Suppressor macrophage (primary cell): Measurements from ENCODE around the gene KCNF1.

Experiments
- DNase-seq, 4 experiments: peaks; one replicate each; pipeline ENCODE4 v3.0.0-alpha.2; 2020 to 2022

Gene KCNF1

DNA sequence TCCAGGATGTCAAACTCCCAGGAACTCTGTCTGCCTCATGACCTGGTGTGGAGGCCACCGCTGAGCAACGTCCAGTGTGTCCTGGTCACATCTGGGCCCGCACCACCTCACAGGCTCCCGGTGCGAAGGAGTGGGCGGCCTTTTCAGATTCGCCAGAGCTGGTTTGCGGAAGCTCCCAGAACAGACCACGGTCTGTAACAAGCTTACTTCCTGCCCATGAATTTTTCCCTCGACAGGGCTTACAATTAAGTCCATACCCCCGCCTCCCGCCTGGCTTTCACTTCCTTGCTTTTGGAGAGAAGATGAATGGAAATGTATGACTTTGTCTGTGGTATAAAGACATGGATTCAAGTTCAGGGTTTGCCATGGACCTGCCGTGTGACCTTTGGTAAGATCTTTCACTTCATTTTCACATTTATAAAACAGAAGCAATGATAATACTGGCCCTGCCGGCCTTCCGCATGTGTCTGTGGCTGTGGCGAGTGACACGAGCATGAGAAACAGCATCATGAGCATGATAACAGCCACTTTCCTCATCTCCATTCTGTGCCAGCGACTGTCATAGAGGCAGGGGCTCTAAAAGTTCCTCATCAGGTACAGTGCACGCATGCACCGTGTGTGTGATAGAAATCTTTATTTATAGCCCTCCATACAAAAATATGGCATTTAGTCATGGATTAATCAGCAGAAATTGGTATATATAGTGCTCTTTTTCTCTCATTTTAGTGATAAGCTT is 31.0 kb upstream of the KCNF1 start:
- peak; percentile 32 to 74 (median 54) for DNase-seq

DNA sequence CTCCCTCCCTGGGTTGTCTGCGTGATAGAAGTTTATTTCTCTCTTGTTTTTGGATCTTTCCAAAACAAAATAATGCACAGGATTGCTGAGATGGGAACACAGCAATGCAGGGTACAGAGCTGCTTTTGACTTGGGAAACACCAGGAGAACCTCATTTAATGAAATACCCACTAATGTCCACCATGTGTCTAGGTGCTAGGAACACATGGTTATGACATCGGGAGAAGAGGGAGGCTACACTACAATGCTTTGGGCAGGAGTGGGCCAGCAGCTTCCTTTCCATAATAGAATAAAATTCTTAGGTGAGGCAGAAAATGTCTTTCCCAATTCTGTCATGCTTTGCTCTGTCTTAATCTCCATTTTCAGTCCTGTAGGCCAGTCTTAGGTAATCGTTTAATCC is 29.2 kb upstream of the KCNF1 start:
- no peak for DNase-seq

DNA sequence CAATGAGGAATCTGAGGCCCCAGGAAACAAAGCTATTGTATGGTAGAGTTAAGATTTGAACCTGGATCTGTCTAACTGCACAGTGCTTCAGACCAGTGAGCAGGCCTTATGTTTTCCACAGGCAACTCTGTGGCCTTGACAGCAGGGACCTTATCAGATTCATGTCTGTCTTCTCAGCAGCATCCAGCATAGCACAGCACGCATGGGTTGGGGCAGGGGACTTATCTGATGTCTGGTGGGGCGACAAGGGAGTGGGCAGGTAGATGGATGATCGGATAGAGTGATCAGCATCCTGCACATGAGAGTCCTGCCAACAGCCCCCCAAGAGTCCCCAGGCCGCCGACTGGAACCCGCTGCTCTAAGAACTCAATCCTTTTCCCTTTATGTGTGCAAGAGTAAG is 28.7 kb upstream of the KCNF1 start:
- DNase-seq: no peak

DNA sequence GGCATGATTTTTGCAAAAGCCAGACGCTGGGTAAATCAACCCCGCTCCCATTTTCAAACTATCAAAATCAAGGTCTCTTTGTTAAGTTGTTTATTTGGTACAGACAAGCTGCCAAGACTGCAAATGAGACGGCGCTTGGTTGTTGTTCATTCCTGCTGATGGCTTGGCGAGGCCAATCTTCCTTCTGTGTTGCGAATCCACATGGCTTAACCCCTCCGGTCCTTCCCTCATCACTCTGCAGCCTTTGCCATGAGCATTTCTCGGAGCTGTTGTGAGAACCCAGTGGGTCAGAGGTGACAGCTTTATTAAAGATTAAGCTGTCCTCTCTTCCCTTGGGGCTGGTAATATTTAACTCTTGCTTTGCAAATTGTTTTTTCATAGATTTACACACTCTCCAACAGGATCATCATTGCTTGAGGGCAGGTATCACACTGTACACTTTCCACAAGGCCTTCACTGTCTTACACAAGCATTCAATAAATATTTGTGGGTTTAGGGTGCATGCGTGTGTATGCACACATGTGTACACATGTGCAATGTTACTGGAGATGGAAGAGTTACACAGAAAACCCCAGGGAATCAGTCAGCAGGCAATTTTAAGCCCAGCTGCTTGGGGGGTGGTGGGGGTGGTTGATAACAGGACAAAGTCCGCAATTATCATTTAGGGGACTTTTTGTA is 27.8 kb upstream of the KCNF1 start:
- DNase-seq: no peak

DNA sequence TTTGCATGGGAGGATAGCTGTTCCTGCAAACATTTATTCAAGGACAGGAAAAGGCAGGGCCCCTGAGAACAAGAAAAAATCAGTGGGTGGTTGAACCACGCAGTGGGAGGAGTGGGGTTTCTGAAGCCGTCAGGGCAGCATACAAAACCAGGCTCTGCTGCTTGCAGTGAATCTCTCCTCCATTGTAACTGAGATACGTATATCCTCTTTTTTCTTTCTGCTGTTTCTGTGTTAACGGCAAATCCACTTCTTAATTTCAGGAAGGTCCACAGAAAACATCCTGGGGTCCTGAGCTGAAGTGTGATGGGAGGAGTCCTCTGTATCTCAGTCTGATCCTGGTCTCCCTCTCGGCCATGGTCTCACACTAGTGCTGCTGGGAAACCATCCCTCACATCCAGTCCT is 27.2 kb upstream of the KCNF1 start:
- no peak for DNase-seq

DNA sequence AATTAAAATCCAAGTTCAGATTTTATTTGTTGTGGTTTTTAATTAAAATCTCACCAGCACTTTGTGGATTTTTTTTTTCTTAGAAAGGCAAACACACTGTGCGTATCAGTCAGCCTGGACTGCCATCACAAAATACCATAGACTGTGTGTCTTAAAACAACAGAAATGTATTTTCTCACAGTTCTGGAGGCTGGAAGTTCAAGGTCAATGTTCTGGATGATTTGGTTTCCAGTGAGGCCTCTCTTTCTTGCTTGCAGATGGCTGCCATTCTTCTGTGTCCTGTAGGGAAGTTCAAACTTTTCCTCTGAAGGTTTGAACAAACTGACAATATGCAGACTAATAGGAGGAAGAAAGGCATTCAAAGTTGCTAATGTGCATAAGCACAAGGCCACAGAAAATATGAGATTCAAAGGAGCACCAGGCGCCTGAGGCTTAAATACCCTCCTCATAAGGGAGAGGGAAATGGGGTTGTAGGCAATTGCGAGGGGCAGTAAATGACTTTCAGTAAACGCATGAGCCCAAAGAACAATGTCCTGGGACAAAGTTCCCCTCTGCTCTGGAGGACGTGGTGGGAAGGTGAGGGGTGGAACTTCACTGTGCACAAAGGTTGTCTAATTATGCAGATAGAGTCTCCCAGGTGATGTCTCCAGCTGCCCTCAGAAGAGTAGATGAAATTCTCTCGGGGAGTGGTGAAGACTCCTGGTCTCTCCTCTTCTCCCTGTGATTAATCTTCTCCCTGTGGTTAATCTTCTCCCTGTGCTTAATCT is 26.5 kb upstream of the KCNF1 start:
- DNase-seq: no peak

DNA sequence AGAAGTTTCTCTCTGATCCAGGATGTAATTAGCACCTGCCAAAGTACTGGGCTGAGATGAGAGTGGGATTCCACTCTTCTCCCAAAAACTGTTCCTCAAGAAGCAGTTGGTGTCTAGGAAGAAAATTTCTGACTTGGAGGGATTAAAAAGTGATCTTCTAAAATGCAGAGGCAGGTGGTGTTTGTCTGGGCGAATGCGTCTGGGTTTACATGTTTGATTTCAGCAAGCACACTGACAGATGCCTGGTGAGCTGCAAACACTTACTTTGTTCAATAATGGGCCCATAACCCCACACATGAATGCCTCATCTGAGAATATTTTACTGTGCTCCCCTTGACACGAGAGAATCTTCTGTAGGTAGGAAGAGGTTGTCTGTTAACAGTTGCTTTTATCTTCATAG is 24.3 kb upstream of the KCNF1 start:
- DNase-seq: no peak

DNA sequence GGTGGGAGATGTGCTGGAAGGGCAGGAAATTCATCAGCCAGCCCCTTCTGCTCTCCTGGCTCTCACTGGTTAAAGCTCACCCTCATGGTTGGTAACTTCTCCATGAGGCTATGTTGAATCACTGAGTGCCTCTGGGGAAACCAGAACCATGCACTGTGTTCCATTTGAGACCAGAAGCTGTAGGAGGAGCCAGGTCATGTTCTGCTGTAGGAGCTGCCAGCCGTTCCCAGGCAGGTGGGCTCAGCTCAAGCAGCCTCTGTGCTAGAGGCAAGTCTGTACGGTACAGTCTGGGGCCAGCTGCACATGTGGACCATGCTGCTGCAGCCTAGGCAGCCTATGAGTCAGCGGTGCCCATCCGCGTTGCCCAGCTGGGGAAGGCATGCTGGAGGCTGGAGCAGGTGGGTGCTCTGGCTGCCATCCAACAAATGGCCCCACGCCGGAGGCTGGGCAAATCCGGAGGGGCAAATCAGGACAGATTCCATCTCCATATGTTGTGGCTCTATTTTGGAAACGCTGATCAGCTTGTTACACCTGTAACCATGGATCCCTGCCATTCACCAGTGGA is 22.0 kb upstream of the KCNF1 start:
- DNase-seq: peak; percentile 48 to 77 (median 70)

DNA sequence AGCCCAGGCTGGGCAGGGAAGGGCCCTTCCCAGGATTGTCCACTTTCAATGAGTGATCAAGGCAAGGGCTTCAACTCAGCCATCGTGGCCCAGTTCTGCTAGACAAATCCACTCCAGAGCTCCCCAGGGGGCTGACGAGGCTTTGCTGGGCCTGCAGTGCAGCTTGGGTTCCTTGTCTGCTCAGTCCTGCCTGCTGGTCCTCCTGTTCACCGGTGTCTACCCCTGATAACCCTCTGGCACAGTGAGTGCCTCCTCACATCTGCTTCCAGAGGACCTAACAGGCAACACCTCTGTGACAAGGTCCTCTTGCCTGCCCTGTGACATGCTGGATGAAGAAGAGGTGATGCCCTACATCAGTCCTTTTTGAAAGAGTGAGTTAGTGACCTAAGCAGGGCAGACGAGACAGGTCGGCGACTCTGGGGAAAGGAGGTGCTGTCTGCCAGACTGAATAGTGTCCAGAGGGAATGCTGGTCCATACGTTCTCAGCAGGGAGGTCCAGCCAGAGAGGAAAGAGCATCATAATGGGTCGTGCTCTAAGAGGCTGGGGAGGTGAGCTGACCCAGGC is 20.9 kb upstream of the KCNF1 start:
- no peak for DNase-seq

DNA sequence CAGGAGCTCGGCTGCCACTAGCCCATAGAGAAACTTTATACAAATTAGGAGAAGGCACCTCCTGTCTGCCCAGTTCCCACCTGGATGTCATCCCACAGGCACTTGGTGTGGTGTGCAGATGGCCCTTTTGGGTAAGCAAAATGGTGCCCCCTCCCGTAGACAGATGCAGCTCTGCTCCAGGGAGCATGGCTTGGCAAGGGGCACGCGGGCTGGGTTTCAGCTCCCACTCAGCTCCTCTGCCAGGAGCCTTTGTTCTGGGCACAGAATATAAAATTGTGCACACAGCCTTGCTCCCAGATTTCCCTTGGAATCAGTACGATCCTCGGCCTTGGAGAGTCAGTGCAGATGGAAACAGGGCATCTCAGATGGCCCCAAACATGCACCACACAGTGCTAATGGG is 20.3 kb upstream of the KCNF1 start:
- DNase-seq: no peak

DNA sequence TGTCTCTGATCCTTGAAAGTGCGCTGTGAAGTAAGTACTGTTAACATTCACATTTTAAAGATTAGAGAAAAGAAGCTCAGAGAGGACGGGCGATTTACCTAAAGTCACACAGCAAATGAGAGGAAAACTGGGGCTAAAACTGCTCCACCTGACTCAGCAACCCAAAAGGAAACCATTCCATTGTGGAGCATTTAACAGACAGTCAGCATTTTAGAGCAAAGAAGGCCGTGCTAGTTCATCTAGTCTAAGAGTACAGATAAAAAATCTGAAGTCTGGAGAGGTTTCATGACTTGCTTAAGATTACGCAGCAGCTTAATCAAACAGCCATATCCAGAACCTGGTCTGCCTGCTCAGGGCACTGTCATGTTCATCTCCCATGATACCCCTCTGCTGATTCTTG is 19.9 kb upstream of the KCNF1 start:
- no peak for DNase-seq

DNA sequence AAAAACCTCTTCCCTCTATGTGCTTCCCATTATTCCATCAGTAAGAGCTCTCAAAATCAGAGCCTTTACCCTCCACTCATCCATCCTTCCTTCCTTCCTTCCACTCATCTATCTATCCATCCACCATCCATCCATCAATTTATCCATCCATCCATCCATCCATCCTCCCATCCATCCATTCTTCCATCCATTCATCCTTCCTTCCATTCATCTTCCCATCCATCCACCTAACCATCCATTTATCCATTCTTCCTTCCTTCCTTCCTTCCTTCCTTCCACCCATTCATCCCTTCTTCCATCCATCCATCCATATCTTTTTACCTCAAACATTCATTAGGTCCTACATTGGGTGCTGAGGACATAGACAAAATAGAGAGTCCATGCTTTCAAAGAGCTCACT is 19.4 kb upstream of the KCNF1 start:
- no peak for DNase-seq

DNA sequence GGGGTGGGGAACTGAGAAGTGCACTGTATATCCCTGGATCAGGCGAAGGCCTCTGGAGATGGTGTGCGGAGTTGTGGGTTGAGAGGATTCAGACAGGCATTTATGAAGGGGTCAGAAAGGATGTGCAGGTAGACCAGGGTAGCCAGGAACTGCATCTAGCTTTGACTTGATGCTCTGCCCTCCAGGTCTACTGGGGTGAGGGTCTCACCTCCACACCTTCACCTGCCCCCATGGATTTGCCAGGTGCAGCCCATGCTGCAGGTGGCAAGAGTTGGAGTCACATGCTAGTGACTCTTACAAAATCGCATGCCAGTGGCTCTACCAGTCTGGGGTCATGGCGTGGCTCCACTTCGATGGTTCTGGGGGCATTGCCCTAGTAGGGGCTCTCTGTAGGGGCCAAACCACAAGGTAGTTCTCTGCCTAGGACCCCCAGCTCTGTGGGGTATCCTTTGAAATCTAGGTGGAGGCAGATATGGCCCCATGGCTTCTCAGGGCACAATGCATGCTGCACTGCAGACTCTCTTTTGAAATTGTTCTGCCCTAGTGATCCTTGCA is 18.9 kb upstream of the KCNF1 start:
- no peak for DNase-seq

DNA sequence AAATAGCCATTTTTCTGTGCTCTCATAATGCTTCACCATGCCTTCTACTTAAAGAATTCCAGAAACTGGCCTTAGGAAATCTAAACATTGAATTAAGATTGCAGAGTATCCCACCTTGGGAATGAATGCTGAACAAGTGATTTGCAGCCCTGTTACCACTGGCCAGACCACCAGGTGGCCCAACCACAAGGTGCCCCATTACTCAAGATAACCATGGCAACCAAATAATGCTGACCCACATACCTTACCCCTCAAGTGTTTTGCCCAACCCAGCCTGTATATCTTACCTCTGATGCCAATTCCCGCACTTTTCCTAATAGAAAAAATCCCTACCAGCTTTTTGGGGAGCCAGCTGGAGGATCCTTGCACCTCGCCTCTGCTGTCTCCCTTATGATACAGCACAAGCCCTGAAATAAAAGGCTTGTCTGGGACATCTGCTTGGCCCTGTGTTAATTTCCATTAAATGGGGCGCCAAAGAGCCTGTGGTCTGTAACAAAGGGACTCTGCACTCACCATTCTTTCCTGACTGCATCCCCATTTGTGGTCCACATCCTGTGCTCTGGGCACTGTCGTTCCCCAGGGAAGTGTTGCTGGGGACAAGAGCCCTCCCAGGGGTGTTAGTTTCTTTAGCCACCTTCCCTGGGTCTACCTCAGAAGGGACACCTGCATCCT is 17.3 kb upstream of the KCNF1 start:
- DNase-seq: no peak

DNA sequence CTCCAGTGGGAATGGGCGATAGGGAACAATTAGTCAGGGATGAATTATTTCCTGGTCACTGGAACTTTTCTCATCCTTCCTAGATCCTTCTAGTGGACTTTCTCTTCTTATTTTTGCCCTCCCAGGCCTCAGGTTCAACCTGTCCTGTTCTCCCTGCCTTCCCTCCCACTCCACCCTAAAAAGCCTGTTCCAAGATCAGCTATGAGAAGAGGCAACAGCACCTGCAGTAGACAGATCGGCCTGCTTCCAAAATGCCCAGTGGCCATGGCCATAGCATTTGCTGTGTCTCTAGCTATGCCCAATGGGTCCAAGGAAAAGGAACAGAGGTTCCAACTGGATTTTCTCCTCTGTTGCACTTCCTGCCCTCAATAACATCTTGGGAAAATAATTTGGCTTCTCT is 16.5 kb upstream of the KCNF1 start:
- no peak for DNase-seq

DNA sequence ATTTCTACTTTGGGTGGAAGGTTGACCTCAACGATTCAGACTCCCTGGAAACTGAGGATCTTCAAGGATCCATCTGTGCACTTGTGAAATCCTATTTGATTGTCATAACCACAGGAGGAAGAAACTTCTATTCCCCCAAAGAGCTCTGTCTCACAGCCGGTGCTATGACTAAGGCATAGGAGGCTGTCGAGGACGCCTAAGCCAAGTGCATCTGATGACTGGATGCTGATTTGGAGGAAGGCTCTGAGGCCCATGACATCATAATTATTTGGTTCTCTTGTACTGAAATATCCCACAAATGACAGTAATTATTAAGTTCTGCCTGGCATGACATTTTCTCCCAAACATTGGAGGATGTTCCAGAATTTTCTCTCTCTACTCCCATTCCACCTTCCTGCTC is 13.8 kb upstream of the KCNF1 start:
- DNase-seq: peak; percentile 44 to 74 (median 66)

DNA sequence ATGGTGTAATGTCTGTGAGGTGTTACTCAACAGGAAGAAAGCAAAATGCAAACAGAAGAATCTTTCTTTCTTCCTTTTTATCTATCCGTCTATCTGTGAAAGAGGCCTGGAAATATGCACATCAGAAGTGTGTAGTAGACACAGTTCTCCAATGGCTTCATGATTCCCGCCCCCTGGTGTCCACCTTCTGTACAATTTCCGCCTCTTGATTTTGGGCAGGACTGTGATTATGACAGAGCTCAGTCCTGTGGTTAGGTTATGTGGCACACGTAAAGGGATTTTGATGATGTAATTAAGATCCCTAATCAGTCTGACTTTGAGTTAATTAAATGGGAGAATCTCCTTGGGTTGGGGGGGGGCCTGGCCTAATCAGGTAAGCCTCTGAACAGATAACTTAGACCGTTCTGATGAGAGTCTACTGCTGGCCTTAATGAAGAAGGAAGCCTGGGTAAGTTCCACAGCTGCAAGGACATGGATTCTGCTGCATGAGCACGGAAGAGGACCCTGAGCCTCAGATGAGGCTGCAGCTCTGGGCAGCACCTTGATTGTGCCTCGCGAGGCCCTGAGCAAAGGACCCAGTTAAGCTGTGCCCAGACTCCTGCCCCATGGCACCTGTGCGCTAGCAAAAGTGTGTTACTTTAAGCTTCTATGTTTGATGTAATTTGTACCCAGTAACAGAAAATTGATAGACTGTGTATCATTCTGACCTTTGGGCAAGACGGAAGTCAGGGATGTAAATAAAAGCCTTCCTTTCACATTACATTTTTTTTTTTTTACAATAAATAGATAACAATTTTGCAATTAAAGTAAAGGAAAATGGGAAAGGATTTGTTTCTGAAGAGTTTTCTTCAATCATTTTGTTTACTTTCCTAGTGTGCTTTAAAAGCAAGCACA is 11.3 kb upstream of the KCNF1 start:
- peak; percentile 68 to 78 (median 72) for DNase-seq

DNA sequence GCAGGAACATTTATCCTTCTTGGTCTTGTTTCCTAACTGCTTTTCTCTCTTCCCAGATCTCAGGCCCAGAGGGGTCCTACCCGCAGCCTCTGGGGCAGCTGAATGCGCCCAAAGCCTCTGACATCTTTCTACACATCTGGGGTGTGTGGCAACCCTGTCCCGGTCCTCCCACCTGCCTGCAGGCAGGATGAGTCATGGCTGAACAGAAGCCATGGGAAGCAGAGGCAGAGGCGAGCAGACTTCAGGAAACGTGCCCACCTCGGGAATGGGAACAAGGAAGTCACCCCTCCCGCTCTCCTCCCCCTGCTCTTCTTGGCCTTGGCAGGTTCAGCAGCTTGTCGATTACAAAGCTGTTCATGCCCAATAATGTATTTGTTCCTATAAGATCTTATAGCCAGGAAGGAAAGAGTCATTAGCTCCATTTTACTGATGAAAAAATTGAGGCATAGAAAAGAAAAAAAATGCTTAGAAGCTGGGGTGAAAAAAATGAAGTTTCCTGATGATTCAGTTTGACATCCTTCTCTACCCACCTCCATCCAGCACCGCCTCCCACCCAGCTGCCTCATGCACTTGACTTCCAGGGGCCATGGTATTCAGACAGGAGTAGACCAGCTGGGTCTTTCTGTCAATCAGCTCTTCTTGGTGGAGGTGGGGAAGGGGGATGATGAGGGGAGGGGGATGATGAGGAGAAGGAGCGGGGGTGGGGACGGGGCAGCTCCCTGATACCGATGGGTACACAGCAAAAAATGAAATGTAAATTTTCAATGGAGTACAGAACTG is 10.4 kb upstream of the KCNF1 start:
- peak; percentile 56 to 80 (median 74) for DNase-seq

DNA sequence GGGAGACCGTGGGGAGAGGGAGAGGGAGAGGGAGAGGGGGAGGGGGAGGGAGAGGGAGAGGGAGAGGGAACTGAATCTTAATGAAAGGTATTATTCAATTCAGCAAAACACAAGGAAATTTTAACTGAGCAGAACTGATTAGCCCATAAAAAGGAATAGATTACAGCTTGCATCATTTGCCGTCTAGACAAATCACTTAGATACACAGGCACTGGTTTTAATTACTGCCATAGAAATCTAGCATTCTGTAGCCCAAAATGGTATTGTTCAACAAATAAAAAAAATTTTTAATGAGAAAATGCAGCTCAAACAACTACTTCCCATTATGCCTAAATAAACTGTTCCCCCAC is 7.9 kb upstream of the KCNF1 start:
- DNase-seq: no peak

DNA sequence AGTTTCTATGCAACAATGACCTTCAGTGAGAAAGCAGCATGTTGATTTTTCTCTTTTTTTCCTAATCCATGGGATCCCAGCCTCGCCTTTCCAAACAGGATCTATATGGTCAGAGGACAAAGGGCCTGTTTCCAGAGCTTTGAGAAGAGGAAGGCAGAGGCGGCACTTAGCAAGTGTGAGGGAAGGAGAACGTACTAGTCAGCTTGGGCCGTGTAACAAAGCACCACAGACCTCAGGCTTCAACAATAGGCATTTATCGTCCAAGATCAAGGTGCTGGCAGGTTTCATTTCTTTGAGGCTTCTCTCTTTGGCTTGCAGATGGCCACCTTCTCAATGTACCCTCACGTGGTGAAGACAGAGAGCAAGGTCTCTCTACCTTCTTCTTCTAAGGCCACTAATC is 7.3 kb upstream of the KCNF1 start:
- no peak for DNase-seq
